Erythroblast (primary cell): ENCODE data around the gene TUBGCP5.

Experiments used
- GATA1 ChIP-seq: IDR thresholded peaks from 2 replicates; pipeline ENCODE4 v1.6.1; 2011; ENCODE audit warnings: low read depth, mild to moderate bottlenecking, control low read depth, low read length, moderate library complexity
- POLR2A ChIP-seq: IDR thresholded peaks from 2 replicates; pipeline ENCODE4 v1.6.1; 2011; ENCODE audit warnings: mild to moderate bottlenecking, low read length

DNA sequence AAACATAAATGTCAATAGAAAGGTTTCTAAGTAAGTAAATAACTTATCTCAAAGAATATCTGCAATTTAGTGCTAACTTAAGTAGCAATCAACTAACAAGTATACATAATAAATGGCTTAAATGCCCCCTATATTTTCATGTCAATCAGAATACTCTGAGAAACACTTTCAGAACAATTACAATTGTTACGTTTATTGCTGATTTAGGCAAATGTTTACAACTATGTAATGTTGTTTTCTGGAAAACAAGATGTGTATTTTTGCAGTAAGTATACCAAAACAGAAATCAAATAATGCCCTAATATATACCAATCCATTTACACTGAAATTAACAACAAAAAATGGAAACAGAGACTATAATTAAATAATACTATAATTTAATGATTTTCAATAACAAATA is 13.2 kb downstream of the TUBGCP5 start:
- no peak for TF ChIP-seq POLR2A
- TF ChIP-seq GATA1, result no peak
